D721Med (cell line): ENCODE data around the gene RAP1GAP.

Source experiments
- DNase-seq: peaks from one replicate; pipeline ENCODE4 v3.0.0; 2011; ENCODE audit warnings: low spot score; ENCODE audit not compliant: insufficient read length
- FAIRE-seq: peaks from 2 replicates; lab custom pipeline; 2011; peaks lifted over from hg19 to GRCh38; lab: Jason Lieb, UNC
- TF ChIP-seq, protein P1 (sequence below): IDR thresholded peaks from 2 replicates; pipeline ENCODE4 v1.5.1; 2012; ENCODE audit warnings: mild to moderate bottlenecking, control low read depth; ENCODE audit not compliant: insufficient read depth; ENCODE audit errors: missing control alignments

Gene RAP1GAP

DNA sequence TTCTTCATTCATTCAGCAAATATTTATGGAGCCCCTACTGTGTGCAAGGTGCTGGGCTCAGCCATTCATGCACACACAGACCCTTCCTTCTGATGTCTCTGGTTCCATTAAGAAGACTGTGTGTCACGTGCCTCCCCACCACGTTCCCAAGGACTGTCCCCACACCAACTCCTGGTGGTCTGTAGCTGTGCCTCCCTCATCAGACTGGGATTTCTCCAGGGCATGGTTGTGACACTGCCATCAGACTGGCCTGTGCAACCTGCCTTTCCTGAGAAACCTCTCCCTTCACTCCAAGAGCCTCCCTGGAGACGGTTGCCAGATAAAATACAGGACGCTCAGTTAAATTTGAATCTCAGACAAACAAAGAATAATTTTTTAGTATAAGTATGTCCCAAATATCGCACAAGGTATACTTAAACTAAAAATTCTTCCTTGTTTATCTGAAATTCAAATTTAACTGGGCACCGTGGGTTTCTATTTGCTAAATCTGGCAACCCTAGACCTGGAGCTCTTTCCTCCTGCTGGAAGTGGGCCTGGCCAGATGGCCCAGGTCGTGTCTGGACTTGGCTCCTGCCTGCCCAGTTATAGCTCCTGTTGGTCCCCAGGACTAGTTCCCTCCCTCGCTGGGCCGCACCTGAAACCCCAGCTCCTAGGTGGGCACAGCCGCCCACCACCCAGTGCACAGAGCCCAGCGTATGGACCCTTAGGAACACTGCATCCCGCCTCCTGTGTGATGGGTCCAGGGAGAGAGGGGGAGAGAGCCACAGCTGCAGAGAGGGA is 76.9 kb downstream of the RAP1GAP start:
- TF ChIP-seq, protein P1, sequence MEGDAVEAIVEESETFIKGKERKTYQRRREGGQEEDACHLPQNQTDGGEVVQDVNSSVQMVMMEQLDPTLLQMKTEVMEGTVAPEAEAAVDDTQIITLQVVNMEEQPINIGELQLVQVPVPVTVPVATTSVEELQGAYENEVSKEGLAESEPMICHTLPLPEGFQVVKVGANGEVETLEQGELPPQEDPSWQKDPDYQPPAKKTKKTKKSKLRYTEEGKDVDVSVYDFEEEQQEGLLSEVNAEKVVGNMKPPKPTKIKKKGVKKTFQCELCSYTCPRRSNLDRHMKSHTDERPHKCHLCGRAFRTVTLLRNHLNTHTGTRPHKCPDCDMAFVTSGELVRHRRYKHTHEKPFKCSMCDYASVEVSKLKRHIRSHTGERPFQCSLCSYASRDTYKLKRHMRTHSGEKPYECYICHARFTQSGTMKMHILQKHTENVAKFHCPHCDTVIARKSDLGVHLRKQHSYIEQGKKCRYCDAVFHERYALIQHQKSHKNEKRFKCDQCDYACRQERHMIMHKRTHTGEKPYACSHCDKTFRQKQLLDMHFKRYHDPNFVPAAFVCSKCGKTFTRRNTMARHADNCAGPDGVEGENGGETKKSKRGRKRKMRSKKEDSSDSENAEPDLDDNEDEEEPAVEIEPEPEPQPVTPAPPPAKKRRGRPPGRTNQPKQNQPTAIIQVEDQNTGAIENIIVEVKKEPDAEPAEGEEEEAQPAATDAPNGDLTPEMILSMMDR: no peak
- FAIRE-seq (no peak), DNase-seq (no peak)

DNA sequence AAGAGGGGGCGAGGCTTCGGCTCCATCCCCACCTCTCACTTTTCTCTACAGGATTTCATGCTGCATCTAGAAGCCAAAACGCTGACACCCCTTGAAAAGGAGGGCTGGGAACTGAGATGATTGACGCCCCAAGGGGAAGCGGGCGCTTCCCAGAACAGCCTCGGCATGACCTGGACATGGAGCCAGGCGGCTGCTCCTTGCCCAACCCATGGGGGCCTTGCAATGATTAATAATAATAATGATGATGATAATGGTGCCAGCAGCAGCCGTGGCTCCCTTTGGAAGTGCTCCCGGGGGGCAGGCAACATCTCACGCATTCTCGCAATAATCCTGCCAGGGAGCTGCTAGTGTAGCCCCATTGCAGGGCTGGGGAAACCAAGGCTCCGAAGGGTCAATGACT is 78.2 kb downstream of the RAP1GAP start:
- FAIRE-seq: no peak
- TF ChIP-seq, protein P1: no peak
- DNase-seq: no peak

DNA sequence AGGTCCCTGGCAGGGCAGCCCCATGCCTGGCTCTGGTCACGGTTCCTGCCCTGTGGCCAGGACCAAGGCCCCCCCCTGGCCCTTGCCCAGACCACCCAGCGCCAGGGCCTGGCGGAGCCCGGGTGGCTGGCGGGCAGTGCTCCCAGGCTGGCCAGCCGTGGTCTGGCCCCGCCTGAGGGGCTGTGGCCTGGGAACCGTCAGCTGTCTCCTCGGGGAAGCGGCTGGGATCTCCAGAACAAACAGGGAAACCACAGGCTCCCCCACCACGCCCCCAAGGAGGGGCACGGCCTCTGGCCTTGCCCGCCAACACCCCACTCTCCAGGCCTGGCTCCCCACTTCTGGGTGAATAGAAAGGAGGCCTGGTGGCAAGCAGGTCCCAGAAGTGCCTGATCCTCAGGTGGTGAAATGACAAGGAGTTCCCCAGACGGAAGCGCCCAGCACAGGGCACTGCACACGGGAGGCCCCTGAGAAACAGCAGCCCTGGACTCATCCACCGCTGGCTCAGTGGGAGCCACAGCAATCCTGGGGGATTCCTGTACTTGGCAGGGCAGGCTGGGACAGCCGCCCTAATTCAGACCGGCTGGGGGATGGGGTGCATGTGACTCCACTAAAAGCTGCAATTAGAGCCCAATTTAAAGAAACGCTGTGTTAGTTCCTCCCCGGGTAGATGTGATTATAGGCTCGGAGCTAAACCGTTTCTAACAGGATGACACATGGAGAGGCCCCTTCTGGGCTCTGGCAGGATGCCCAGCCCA is 78.9 kb downstream of the RAP1GAP start:
- TF ChIP-seq, protein P1: no peak
- DNase-seq (no peak), FAIRE-seq (no peak)

DNA sequence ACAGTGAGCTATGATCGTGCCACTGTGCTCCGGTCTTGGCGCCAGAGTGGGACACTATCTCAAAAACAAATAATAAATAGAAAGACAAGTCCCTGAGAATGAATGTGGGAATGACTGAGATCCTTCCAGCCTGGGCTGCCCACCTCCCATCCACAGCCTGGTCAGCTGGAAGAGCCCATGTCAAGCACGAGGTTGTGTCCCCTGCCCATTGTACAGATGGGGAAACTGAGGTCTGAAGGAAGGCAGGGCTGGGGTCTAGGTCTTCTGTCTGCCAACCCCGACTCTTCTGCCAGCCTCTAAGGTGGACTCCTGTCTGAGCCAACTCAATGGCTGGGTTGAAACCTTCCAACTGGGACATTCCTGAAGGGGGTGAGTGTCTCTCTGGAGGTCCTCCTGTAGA is 79.5 kb downstream of the RAP1GAP start:
- TF ChIP-seq, protein P1: no peak
- no peak for FAIRE-seq
- DNase-seq: no peak

DNA sequence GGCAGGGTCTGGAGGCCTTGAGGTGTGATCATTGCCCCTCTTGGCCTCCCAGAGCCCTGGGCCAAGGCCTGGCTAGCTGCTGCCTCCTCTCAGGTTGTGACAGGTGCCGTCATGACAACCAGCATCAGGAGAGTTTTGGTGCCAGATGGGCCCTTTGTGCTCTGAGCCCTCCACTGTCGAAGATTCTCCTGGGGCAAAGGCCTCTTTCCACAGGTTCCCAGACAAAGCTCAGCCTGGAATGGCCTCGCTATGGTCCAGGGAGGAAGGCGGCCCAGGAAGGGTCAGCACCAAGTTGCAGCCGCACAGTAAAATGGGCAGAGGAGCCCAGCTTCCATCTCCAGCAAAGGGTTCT is 81.6 kb downstream of the RAP1GAP start:
- no peak for DNase-seq
- TF ChIP-seq, protein P1: no peak

DNA sequence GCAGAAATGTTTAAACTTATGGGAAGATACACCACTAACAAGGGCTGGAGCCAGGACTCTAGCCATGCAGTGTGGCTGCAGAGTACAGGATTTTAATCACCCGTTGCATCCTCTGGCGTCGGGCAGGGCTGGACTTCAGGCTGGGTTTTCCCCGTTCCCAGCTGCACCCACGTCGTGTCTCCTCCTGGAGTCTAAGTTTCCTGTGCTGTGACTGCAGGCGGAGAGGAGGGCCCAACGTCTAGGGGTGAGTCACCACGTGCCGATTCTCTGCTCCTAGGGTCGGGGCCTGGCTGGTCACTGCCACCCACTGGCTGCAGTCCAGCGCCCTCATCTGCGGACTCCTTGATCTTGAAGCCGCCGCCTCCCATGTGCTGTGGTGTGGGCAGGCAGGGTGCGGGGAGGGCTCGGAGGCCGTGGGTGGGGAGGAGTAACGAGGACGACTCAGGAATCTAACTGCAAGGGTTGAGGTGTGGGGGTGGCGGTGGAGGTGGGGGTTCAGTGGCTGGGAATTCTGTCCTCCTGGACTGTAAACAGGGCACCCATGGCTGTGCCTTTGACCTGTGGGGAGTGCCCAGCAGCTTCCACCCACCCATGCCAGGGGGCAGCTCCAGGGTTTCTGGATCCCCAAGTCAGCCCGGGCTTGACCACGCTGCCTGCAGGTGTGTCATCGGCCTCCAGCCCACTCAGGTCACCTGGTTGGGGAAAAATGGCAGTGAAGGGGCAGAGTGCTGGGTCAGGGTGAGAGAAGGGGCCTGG is 82.1 kb downstream of the RAP1GAP start:
- TF ChIP-seq, protein P1: no peak
- DNase-seq: no peak
- no peak for FAIRE-seq

More for the DNA sequence above, 81.6 kb downstream of the RAP1GAP start:
- FAIRE-seq: no peak
